ENCODE data around the gene HHATL.

- TF ChIP-seq CTCF (IDR thresholded peaks at IDR 0.05) (no peak), POLR2A (IDR thresholded peaks at IDR 0.05) (no peak), EP300 (IDR thresholded peaks at IDR 0.05) (no peak), POLR2AphosphoS5 (IDR thresholded peaks at IDR 0.05) (no peak)
Observed at GRCh38 chr3:42675909-42676308, 26.7 kb downstream of the HHATL start.
